GM13976 (cell line): ENCODE measurements around the gene TGIF1.
A peak's percentile ranks its signal among the peaks of the same experiment; 100 is the strongest.

Source experiments
- DNase-seq: peaks from one replicate; pipeline ENCODE4 v3.0.0; 2012; ENCODE audit warnings: low spot score
- CTCF ChIP-seq: IDR thresholded peaks from 2 replicates; pipeline ENCODE4 v1.5.1; 2012; ENCODE audit warnings: borderline replicate concordance, mild to moderate bottlenecking; ENCODE audit not compliant: insufficient read depth; ENCODE audit errors: extremely low read depth, missing control alignments, control extremely low read depth
- in situ Hi-C: fragments of 300-500 bp; cut with MboI; formaldehyde crosslinking; loops from one replicate; pipeline ENCODE4 v1.12.0; 2022; ENCODE audit warnings: low sequenced_read_pairs, mixed read lengths, inconsistent platforms; ENCODE audit not compliant: unreplicated experiment

TGIF1 gene

GRCh38 chr18:3450012-3450798 lies at the start of gene TGIF1:
Gene TGIF1, plus strand, starts transcription at chr18:3450172. Its CDS starts 318 bp downstream, at chr18:3450490.
- TF ChIP-seq CTCF = no peak
- peak; percentile 38 for DNase-seq
- in situ Hi-C loops = loop anchor here (10.0 kb wide), 1 partner anchor 145 kb away; no protein-coding TSS in a partner anchor

DNA sequence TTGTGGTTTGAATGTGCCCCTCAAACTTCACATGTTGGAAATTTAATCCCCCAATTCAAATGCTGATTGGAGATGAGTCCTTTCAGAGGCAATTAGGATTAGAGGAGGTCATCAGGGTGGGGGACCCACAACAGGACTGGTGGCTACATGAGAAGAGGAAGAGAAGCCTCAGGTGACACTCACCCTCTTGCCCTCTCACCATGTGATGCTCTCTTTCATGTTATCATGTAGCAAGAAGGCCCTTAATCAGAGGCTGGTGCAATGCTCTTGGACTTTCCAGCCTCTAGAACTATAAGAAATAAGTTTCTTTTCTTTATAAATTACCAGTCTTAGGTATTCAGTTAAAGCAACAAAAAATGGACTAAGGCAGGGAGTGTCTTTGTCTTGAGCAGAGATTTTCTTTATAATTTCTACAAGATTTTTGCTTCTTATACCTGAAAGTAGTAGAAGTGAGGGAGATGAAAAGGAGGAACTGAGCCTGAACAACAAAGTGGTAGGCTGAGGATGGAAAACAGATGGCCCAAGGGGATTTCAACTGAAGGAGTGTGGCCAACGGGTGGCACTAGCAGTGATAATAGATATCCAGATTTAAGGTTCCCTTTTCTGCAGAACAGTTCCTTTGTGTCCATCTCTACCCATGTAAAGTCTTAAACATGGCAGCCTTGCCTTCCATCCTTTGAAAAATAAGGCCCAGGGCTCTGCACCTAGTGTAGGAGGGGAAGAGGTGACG lies 49.2 kb upstream of the TGIF1 start:
- TF ChIP-seq CTCF = no peak
- no peak for DNase-seq
- in situ Hi-C loops = no loop called here

DNA sequence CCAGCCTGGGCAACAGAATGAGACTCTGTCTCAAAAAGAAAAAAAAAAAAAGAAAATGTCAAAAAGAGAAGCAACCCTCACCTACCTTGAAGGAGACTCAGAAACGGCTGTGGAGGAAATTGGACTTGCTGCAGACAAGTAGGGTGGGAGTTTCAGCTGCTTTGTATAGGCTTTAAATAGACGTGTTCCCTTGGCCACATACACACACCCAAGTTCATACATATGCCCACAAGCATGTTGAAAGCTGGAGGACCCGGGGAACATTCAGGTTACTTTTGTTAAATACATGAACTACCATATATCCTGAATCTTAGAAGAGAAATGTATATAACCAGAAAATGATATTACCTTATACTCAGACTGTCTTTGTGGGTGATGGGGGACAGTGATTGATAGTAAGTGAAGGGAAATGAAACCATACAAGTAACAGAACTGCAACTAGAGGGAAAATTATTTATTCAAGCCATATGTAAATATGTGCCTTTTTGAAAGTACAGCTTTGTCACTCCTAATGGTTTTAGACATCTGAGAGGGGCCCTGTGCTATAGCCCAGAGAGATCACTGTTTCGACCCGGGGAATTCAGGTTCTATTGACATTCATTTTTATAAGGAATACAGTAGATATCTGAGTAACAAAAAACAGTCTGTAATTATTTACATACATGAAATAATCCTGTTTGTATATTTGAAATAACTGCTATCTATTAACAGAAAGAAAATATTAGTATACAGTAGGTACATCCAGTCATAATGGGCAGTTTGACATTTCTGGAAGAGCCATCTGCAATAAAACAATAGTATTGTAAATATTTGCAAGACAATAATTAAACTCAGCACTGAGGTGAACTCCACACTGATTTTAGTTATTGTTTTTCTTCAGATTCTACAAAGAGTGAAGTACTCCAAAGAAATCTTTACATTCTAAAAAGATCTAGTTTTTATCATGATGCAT lies 48.0 kb upstream of the TGIF1 start:
- no peak for TF ChIP-seq CTCF
- in situ Hi-C loops = no loop called here
- peak; percentile 66 for DNase-seq

- TF ChIP-seq CTCF = no peak
- DNase-seq = no peak
- in situ Hi-C loops = no loop called here
Observed at GRCh38 chr18:3402982-3403451, 47.0 kb upstream of the TGIF1 start.

- in situ Hi-C loops = no loop called here
Observed at GRCh38 chr18:3405713-3406112, 44.3 kb upstream of the TGIF1 start.

More at GRCh38 chr18:3405713-3406112, 44.3 kb upstream of the TGIF1 start:
- no peak for DNase-seq
- TF ChIP-seq CTCF = no peak
